Mucosa of gallbladder (tissue), 1 donor: ENCODE data around the gene COL4A4. TPM values are rescaled to one million over a fixed set of nuclear protein-coding genes. Genes with fewer than 3 reads are reported as not detected.
"Not testable (repeated sequence)": the region's sequence is repeated elsewhere in the genome, so short reads cannot be mapped to it uniquely, and the experiment has no call there.

ENCODE experiments used
- DNase-seq: peaks from one replicate; pipeline ENCODE4 v3.0.0-alpha.2; 2020; ENCODE audit warnings: low spot score
- total RNA-seq: library from RNA; stranded (reverse); gene quantifications from one replicate; pipeline ENCODE4 v1.2.1, GENCODE V29; 2021
- donor health status: DM: no; HTN: no; CAD: no.

COL4A4 gene
- total RNA-seq, 1 donor from 2014 or later: 30.4 TPM

GRCh38 chr2:227115761-227116160 lies 48.2 kb downstream of the COL4A4 start:
- DNase-seq: no peak

- DNase-seq: peak; percentile 23
Observed at GRCh38 chr2:227106845-227107759, 56.9 kb downstream of the COL4A4 start.

- DNase-seq: no peak
Observed at GRCh38 chr2:227103583-227103982, 60.4 kb downstream of the COL4A4 start.

- no peak for DNase-seq
Observed at GRCh38 chr2:227099340-227099739, 64.7 kb downstream of the COL4A4 start.

GRCh38 chr2:227098162-227098515 lies 65.9 kb downstream of the COL4A4 start:
- DNase-seq: no peak

GRCh38 chr2:227097495-227098161 lies 66.4 kb downstream of the COL4A4 start:
- no peak for DNase-seq

- no peak for DNase-seq
Observed at GRCh38 chr2:227095346-227095745, 68.7 kb downstream of the COL4A4 start.

DNA sequence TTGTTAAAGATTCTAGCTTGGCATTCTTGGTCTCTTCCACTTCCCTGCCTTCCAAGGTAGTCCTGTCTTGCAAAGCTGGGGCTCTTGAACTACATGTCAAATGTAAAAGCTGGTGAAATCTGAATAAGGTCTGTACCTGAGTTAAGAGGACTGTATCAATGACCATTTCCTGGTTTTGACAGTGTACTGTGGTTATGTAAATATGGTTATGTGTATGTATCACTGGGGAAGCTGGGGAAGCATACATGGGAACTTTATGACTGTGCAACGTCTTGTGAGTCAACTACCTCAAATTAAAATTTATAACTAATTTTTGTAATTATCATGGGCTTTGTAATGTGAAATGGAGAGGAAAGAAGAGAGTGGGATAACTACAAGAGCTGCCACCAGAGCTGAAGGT lies 81.7 kb downstream of the COL4A4 start:
- no peak for DNase-seq

DNA sequence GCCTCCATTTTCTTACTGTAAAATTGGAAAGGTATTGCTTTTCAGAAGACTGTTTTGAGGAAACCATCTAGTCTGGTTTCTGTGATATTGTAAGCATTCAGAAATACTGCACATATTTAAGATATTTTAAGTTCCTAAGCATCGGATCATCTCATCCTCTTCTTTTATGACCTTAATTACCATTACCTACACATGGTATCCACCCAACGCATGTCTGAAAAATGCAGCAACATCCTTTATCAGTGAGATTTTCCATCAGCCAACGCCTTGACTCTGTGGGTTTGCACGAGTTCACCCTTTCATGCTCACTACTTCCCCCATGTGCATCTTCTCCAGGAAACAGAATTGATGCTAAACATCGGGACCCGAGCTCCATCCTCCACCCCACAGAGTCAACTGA lies 84.3 kb downstream of the COL4A4 start:
- DNase-seq: no peak

GRCh38 chr2:227065065-227065464 lies 98.9 kb downstream of the COL4A4 start:
- not testable (repeated sequence) for DNase-seq

DNA sequence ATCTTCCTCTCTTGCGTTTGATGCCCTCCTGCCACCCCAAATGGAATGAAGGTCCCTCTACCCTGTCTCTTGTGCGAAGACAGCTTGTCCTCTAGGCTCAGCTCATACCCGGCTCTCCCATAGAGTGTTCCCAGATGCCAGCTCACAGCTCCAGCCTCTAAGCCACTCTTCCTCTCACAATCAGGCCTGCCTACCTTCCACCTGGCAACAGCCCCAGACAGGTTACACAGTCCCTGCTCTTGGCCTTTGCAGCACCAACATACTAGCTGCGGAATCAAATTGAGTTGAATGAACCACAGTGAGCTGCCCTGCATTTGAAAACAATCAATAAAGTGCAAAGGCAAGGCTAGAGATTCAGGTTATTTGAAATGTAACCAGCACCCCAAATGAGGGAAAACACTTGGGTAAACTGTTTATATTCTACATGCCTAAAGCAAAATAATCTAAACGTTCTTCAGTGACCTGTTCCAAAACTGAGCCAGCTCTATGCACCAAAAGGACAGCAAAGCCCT lies 105.1 kb downstream of the COL4A4 start:
- DNase-seq: no peak

- DNase-seq: no peak
Observed at GRCh38 chr2:227057743-227058447, 106.1 kb downstream of the COL4A4 start.

- no peak for DNase-seq
Observed at GRCh38 chr2:227057060-227057459, 106.9 kb downstream of the COL4A4 start.

- no peak for DNase-seq
Observed at GRCh38 chr2:227054006-227054405, 110.0 kb downstream of the COL4A4 start.

GRCh38 chr2:227052879-227053278 lies 111.1 kb downstream of the COL4A4 start:
- DNase-seq: no peak

GRCh38 chr2:227043981-227044380 lies 120.0 kb downstream of the COL4A4 start:
- no peak for DNase-seq

DNA sequence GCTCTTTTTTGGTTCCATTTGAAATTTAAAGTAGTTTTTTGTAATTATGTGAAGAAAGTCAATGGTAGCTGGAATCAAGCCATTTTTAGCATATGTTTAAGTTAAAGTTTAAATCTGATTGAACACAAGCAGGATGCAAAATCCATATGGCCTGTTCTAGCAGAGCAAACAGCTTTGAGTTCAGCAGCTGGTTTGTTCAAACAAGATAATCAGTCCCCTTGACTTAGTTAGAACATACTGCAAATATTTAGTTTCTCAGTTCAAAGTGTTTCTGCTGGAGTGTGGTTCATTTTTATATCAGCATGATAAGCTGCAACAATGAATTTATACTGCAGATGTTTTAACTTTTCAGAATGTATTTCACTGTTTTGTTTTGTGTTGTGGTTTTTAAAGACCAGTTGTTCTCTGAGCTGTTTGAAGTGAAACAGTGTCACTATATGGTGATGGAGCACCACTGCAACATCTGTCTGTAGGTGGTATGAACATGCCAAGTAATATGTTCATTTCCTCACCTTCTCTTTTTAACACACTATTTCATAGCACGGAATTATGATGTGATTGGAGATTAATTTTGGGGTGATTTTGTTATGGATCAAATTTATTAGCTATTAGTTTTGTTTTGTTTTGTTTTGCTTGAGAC lies 125.3 kb downstream of the COL4A4 start:
- no peak for DNase-seq

- DNase-seq: no peak
Observed at GRCh38 chr2:227036527-227036926, 127.5 kb downstream of the COL4A4 start.

DNA sequence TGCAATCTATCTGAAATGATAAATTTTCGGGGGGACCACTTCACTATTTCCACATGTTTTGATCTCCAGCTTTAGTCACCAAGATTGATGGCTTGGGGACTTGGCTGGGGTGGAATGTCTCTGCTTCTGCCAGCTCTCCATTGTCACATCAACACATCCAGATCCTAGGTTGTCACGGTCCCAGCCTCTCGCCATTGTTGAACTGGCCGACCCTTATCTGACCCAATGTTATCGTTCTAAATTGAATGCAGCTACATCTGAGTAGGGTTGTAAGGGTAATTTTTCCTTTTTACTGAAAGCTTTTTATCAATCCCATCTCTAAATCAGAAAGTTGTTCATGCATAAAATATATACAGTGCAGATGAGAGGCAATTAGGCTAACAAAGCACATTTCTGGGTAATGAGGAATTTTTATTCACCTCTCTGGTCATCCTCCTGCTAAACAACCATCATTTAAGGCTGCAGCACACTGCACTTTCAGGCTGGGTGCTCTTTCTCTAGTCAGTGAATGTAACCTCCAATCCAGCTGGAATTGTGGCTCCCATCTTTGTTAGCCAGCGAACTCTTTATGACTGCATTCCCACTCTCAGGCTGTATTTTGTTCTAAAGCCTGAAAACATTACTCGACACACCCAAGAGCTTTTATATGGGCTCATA lies 128.2 kb downstream of the COL4A4 start:
- no peak for DNase-seq

- DNase-seq: peak; percentile 58
Observed at GRCh38 chr2:227033471-227034148, 130.4 kb downstream of the COL4A4 start.

DNA sequence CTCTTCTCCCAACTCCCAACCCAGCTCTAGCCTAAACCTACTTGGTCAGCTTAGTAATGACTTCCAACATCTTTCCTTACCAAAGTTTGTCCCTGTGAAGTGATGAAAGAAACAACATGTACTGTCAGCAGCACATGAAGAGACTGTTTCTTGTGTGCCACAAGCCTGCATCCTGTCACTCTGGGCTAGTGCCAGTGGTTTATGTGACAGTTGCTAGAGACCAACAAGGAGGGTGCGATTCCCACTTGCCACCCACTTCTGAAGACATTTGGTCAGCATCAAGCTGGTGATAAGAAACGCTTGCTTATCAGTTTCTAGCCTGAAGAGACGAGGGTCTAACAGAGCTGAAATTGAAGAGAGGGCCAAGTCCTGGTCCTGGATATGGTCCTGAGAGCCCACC lies 132.6 kb downstream of the COL4A4 start:
- DNase-seq: no peak
